HepG2 (cell line): ENCODE measurements around the gene SNRNP25. TPM values are rescaled to one million over a fixed set of nuclear protein-coding genes. Genes with fewer than 3 reads are reported as not detected.

Experiments used
- ATAC-seq: fragments of 200-7000 bp; cut with Tn5 transposase; 3 replicates; pipeline ENCODE4 v1.9.1; 2020; ENCODE audit warnings: mild to moderate bottlenecking, moderate library complexity
- Bru-seq: library from RNA; stranded (reverse); fragments of 400-500 nt; gene quantifications from one replicate; lab custom pipeline; 2021; lab: Mats Ljungman, UMichigan
- BruChase-seq, 2 experiments: library from RNA; stranded (reverse); fragments of 400-500 nt; gene quantifications; one replicate each; lab custom pipeline; 2021; lab: Mats Ljungman, UMichigan
- BruUV-seq: library from RNA; stranded (reverse); fragments of 400-500 nt; replicated peaks from 2 replicates; lab custom pipeline; 2021; lab: Mats Ljungman, UMichigan
- CTCF ChIA-PET: fragments of 300-600 bp; formaldehyde crosslinking; extraction: SDS; loops from one replicate; lab custom pipeline; 2021; ENCODE audit warnings: low total read pairs, inconsistent platforms, low intra/inter-chr PET ratio; lab: Yijun Ruan, JAX
- POLR2A ChIA-PET: fragments of 350-600 bp; sonication (Branson Sonifier 250); formaldehyde crosslinking; loops from one replicate; lab custom pipeline; 2020; ENCODE audit warnings: antibody characterized with exemption, inconsistent platforms; lab: Yijun Ruan, JAX
- DNase-seq: peaks from one replicate; pipeline ENCODE4 v3.0.0-alpha.2; 2015; ENCODE audit warnings: low spot score
- FAIRE-seq: peaks from 3 replicates; lab custom pipeline; 2011; peaks lifted over from hg19 to GRCh38; lab: Jason Lieb, UNC
- H2AFZ ChIP-seq: one replicate; pipeline ENCODE4 v1.6.1; 2011; ENCODE audit warnings: low read length, inconsistent platforms
- H3K27ac ChIP-seq: fragments of 300-600 bp; 3 replicates; pipeline ENCODE4 v1.8.0; 2011; ENCODE audit warnings: mixed run types, mild to moderate bottlenecking, mixed read lengths, low read length, inconsistent platforms; ENCODE audit not compliant: insufficient read depth; ENCODE audit errors: extremely low read length
- H3K27me3 ChIP-seq, 2 experiments: fragments of 200-600 bp in 1 of 2; 2 replicates in 1 of 2; 3 replicates in 1 of 2; pipeline versions ENCODE4 v1.6.0 to v1.8.0; 2011; ENCODE audit warnings: low read length in 2 of 2, mild to moderate bottlenecking in 2 of 2, moderate library complexity in 2 of 2, inconsistent platforms in 1 of 2; ENCODE audit not compliant: insufficient read depth in 2 of 2, control insufficient read depth in 1 of 2
- H3K36me3 ChIP-seq, 2 experiments: fragments of 200-600 bp in 1 of 2; replicated peaks in 1 of 2; 2 replicates in 1 of 2; 3 replicates in 1 of 2; pipeline versions ENCODE4 v1.5.1 to v1.8.0; 2011; ENCODE audit warnings: low read length in 2 of 2, inconsistent platforms in 1 of 2; ENCODE audit not compliant: insufficient read depth in 2 of 2, control insufficient read depth in 1 of 2
- H3K4me1 ChIP-seq: 2 replicates; pipeline ENCODE4 v1.5.1; 2012; ENCODE audit warnings: low read length, inconsistent platforms; ENCODE audit not compliant: insufficient read depth
- H3K4me2 ChIP-seq: 2 replicates; pipeline ENCODE4 v1.6.0; 2011; ENCODE audit warnings: low read depth, low read length, inconsistent platforms
- H3K4me3 ChIP-seq, 3 experiments: fragments of 200-600 bp in 1 of 3; sonication (generic), shearing (Covaris generic) in 1 of 3; replicated peaks in 1 of 3; 2 replicates each; pipeline ENCODE4 v1.5.1; 2011 to 2016; ENCODE audit warnings: low read length in 3 of 3, inconsistent platforms in 2 of 3, low read depth in 2 of 3, mild to moderate bottlenecking in 2 of 3, control low read depth in 1 of 3, mixed read lengths in 1 of 3; ENCODE audit not compliant: insufficient read depth in 1 of 3
- H3K79me2 ChIP-seq: one replicate; pipeline ENCODE4 v1.6.1; 2011; ENCODE audit warnings: low read length, inconsistent platforms; ENCODE audit not compliant: insufficient read depth
- H3K9ac ChIP-seq: 2 replicates; pipeline ENCODE4 v1.6.0; 2011; ENCODE audit warnings: mild to moderate bottlenecking, low read depth, low read length, inconsistent platforms; ENCODE audit not compliant: insufficient read depth
- H3K9me3 ChIP-seq: 2 replicates; pipeline ENCODE4 v1.5.1; 2012; ENCODE audit warnings: mild to moderate bottlenecking, low read length
- H4K20me1 ChIP-seq: 2 replicates; pipeline ENCODE4 v1.6.0; 2011; ENCODE audit warnings: inconsistent platforms, mild to moderate bottlenecking, low read length, moderate library complexity; ENCODE audit not compliant: insufficient read depth
- BRD4 ChIP-seq: sonication (generic); formaldehyde crosslinking; IDR thresholded peaks from 2 replicates; pipeline ENCODE4 v1.4.0; 2020; ENCODE audit warnings: missing genetic modification reagents
- JARID2 ChIP-seq: sonication (generic); formaldehyde crosslinking; IDR thresholded peaks from 2 replicates; pipeline ENCODE4 v1.8.1; 2023; ENCODE audit warnings: missing genetic modification reagents, inconsistent platforms; ENCODE audit not compliant: insufficient replicate concordance
- MAX ChIP-seq: IDR thresholded peaks from 2 replicates; pipeline ENCODE4 v1.6.1; 2012; ENCODE audit warnings: inconsistent platforms
- MZF1 ChIP-seq: sonication (generic); formaldehyde crosslinking; IDR thresholded peaks from 2 replicates; pipeline ENCODE4 v1.8.1; 2023; ENCODE audit warnings: mild to moderate bottlenecking, missing genetic modification reagents, borderline replicate concordance
- NAIF1 ChIP-seq: sonication (generic); formaldehyde crosslinking; IDR thresholded peaks from 2 replicates; pipeline ENCODE4 v1.5.0; 2020; ENCODE audit warnings: mild to moderate bottlenecking, missing genetic modification reagents, borderline replicate concordance
- THAP7 ChIP-seq: sonication (generic); formaldehyde crosslinking; IDR thresholded peaks from 2 replicates; pipeline ENCODE4 v1.8.1; 2023; ENCODE audit warnings: mild to moderate bottlenecking, missing genetic modification reagents
- ZGPAT ChIP-seq: IDR thresholded peaks from 2 replicates; pipeline ENCODE4 v1.6.1; 2016; ENCODE audit warnings: mild to moderate bottlenecking
- ZNF615 ChIP-seq: sonication (generic); formaldehyde crosslinking; IDR thresholded peaks from 2 replicates; pipeline ENCODE4 v1.5.0; 2020; ENCODE audit warnings: mild to moderate bottlenecking, missing genetic modification reagents, borderline replicate concordance
- WGBS: methylation state at CpG from one replicate; pipeline ENCODE4 v1.1.6; 2017; ENCODE audit warnings: low lambda C conversion rate; 5-methylcytosine and 5-hydroxymethylcytosine counted together
- in situ Hi-C: cut with HindIII; loops from 2 replicates; pipeline ENCODE4 v1.10.0; 2017; ENCODE audit warnings: low pct_unique_long_range_greater_than_20kb; ENCODE audit not compliant: extremely low pct_ligation_motif_present
- intact Hi-C: fragments of 100-400 bp; cut with micrococcal nuclease; formaldehyde crosslinking; loops from one replicate; pipeline ENCODE4 v1.10.0; 2022; ENCODE audit not compliant: unreplicated experiment
- long read RNA-seq, 2 experiments: library from RNA in 1 of 2; library from polyadenylated mRNA in 1 of 2; stranded (forward) in 1 of 2; unstranded in 1 of 2; transcript quantifications; one replicate each; pipeline ENCODE4 v2.0.0, GENCODE V29; 2019 to 2022
- polyA minus RNA-seq, 3 experiments: library from RNA; depleted of rRNA, polyadenylated mRNA; stranded (reverse); fragments of >200 nt; gene quantifications; 2 replicates each; pipeline ENCODE4 v1.2.3, GENCODE V29; 2011; ENCODE audit warnings: low replicate concordance in 1 of 3
- polyA plus RNA-seq, 8 experiments: library from polyadenylated mRNA; depleted of rRNA in 3 of 8; stranded (reverse) in 7 of 8; unstranded in 1 of 8; fragments of >200 nt; fragmentation: Illumina TruSeq in 4 of 8; extraction: Trizol in 4 of 8; gene quantifications; 2 replicates each; pipeline versions ENCODE4 v1.2.1 to v1.2.3, GENCODE V29; 2011 to 2016; ENCODE audit warnings: low read depth in 4 of 8, missing spikeins in 1 of 8, mixed read lengths in 1 of 8; ENCODE audit not compliant: insufficient read depth in 1 of 8
- total RNA-seq, 5 experiments: library from RNA; depleted of rRNA; stranded (reverse); fragments of >200 nt; fragmentation: Illumina TruSeq; extraction: Trizol; gene quantifications; 2 replicates each; pipeline ENCODE4 v1.2.3, GENCODE V29; 2016; ENCODE audit warnings: low read depth in 1 of 5

The SNRNP25 gene
- total RNA-seq (2016; rRNA removed; fragmentation: Illumina TruSeq; extraction: Trizol): 97.4 and 103 TPM in 2 replicates
- total RNA-seq (2016; cell fraction: cytosol; rRNA removed; fragmentation: Illumina TruSeq; extraction: Trizol; ENCODE audit: low read depth): 131 and 159 TPM in 2 replicates
- 98.3 and 99.2 TPM in 2 replicates for total RNA-seq (2016; cell fraction: insoluble cytoplasmic fraction; rRNA removed; fragmentation: Illumina TruSeq; extraction: Trizol)
- total RNA-seq (2016; cell fraction: membrane; rRNA removed; fragmentation: Illumina TruSeq; extraction: Trizol): 209 and 211 TPM in 2 replicates
- 35.7 and 35.9 TPM in 2 replicates for total RNA-seq (2016; cell fraction: nucleus; rRNA removed; fragmentation: Illumina TruSeq; extraction: Trizol)
- polyA plus RNA-seq (2011; rRNA removed): 26.5 and 34.1 TPM in 2 replicates
- polyA plus RNA-seq (2011; cell fraction: cytosol; rRNA removed): 30.0 and 42.1 TPM in 2 replicates
- 14.5 and 15.2 TPM in 2 replicates for polyA plus RNA-seq (2011; cell fraction: nucleus; rRNA removed)
- polyA plus RNA-seq (2012): 20.6 and 26.4 TPM in 2 replicates
- polyA plus RNA-seq (2016; cell fraction: cytosol; fragmentation: Illumina TruSeq; extraction: Trizol; ENCODE audit: low read depth): 174 and 209 TPM in 2 replicates
- 104 and 113 TPM in 2 replicates for polyA plus RNA-seq (2016; cell fraction: insoluble cytoplasmic fraction; fragmentation: Illumina TruSeq; extraction: Trizol; ENCODE audit: low read depth)
- polyA plus RNA-seq (2016; cell fraction: membrane; fragmentation: Illumina TruSeq; extraction: Trizol; ENCODE audit: low read depth): 222 and 223 TPM in 2 replicates
- 66.9 and 75.9 TPM in 2 replicates for polyA plus RNA-seq (2016; cell fraction: nucleus; fragmentation: Illumina TruSeq; extraction: Trizol; ENCODE audit: insufficient read depth, low read depth)
- polyA minus RNA-seq (2011; rRNA and poly(A)+ RNA removed; ENCODE audit: low replicate concordance): 12.7 and 34.1 TPM in 2 replicates
- 4.7 and 7.8 TPM in 2 replicates for polyA minus RNA-seq (2011; cell fraction: cytosol; rRNA and poly(A)+ RNA removed)
- 7.2 and 9.5 TPM in 2 replicates for polyA minus RNA-seq (2011; cell fraction: nucleus; rRNA and poly(A)+ RNA removed)
- percentile 57 among the genes with signal in this experiment for Bru-seq, nascent RNA
- percentile 65 among the genes with signal in this experiment for BruChase-seq, experiment 1, labeled RNA remaining after a 6-hour chase
- BruChase-seq, experiment 2, labeled RNA remaining after a 2-hour chase: percentile 57 among the genes with signal in this experiment
- long read RNA-seq, experiment 1, transcript SNRNP25-201 (5 exons, 1,905 nt): major isoform, 116 of 124 reads
- long read RNA-seq, experiment 1, partial matches to known transcripts: 2 of 124 reads
- long read RNA-seq, experiment 1, other reads (novel, unspliced or antisense): 5 of 124 reads
- long read RNA-seq, experiment 2, transcript SNRNP25-201 (5 exons, 1,905 nt): major isoform, 43 of 51 reads
- long read RNA-seq, experiment 2, partial matches to known transcripts: 2 of 51 reads
- long read RNA-seq, experiment 2, other reads (novel, unspliced or antisense): 5 of 51 reads

GRCh38 chr16:53346-54236, at the start of gene SNRNP25, which contains the start of gene POLR3K:
SNRNP25 (plus strand) TSS chr16:53828; CDS start chr16:54017, 189 bp downstream.
POLR3K (minus strand) TSS chr16:53608; CDS start chr16:53586, 22 bp downstream.
- Histone ChIP-seq H3K4me1 (peaks cover 27% of the 10 kb centered on the region), H2AFZ (peak within 1 kb of the TSS; percentile 85), H3K4me3 (peak within 1 kb of the TSS; percentile 88 to 91 (median 91)), H4K20me1 (no peaks in the 10 kb centered on the region), H3K79me2 (peaks cover 20% of the 10 kb centered on the region), H3K27me3 (no peaks in the 10 kb centered on the region; a peak in 1 of 5 replicates), H3K4me2 (peak within 1 kb of the TSS; percentile 93), H3K27ac (peak within 1 kb of the TSS; percentile 93), H3K9me3 (no peaks in the 10 kb centered on the region), H3K36me3 (peaks cover 10 to 40% of the 10 kb centered on the region in 2 experiments; a peak in 4 of 5 replicates), H3K9ac (peak within 1 kb of the TSS; percentile 88)
- in situ Hi-C loops: no loop called here
- ChIA-PET POLR2A (interaction anchor here (0.6 to 1.4 kb wide), 10 partner anchors 9 to 480 kb away, joined by 3 to 12 read pairs (median 5); partner anchors contain the start of genes AXIN1, NPRL3 and RHBDF1), CTCF (no interaction called here)
- intact Hi-C loops: no loop called here
- WGBS: under 1% methylated on average over 18 of the region's 91 CpGs
- FAIRE-seq (peak; percentile 84), DNase-seq (peak; percentile 95), ATAC-seq (peak; percentile 98)
- no TSS peak for BruUV-seq
- TF ChIP-seq ZNF615 (CRISPR knock-in tag): peak; percentile 82; the same call in 1 of the 2 replicates
- no peak for TF ChIP-seq JARID2 (CRISPR knock-in tag)
- 0 out of 2 replicates have a peak, but pooled peaks have one; percentile 47 for TF ChIP-seq ZGPAT (CRISPR knock-in tag)
- TF ChIP-seq BRD4 (CRISPR knock-in tag): 0 out of 2 replicates have a peak, but pooled peaks have one; percentile 1
- TF ChIP-seq MZF1 (CRISPR knock-in tag): 0 out of 2 replicates have a peak, but pooled peaks have one; percentile 50
- TF ChIP-seq THAP7: peak; percentile 87
- peak; percentile 92 for TF ChIP-seq MAX
- peak; percentile 90; the same call in 1 of the 2 replicates for TF ChIP-seq NAIF1 (CRISPR knock-in tag)
